SHP77 (cell line): ENCODE data around the gene SLC27A5.
"Not testable (repeated sequence)": the region's sequence is repeated elsewhere in the genome, so short reads cannot be mapped to it uniquely, and the experiment has no call there.

ENCODE experiments used
- DNase-seq, 2 experiments: peaks; one replicate each; lab custom pipeline; 2025; lab: John Stamatoyannopoulos, UW

Gene SLC27A5

DNA sequence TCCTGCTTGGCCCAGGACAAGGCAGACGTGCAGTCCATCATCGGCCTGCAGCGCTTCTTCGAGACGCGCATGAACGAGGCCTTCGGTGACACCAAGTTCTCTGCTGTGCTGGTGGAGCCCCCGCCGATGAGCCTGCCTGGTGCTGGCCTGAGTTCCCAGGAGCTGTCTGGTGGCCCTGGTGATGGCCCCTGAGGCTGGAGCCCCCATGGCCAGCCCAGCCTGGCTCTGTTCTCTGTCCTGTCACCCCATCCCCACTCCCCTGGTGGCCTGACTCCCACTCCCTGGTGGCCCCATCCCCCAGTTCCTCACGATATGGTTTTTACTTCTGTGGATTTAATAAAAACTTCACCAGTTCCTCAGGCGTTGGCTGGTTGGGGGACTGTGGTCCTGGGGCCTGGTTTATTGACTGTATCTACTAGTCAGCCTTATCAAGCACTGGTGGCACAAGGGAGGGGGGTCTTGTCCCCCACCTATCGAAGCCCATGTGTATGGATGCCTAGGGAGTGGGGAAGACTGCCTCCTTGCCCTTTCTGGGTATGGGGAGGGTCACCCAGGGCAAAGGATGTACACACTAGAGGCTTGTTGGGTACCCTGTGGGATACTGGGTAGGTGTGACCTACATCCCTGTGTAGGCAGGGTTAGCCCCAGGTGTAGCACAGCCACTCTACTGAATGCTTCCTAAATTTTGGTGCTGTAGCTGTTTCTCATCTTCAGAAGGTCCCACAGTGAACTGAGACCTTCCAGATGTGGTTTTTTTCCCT, 38.8 kb upstream of the SLC27A5 start:
- DNase-seq, result no peak

DNA sequence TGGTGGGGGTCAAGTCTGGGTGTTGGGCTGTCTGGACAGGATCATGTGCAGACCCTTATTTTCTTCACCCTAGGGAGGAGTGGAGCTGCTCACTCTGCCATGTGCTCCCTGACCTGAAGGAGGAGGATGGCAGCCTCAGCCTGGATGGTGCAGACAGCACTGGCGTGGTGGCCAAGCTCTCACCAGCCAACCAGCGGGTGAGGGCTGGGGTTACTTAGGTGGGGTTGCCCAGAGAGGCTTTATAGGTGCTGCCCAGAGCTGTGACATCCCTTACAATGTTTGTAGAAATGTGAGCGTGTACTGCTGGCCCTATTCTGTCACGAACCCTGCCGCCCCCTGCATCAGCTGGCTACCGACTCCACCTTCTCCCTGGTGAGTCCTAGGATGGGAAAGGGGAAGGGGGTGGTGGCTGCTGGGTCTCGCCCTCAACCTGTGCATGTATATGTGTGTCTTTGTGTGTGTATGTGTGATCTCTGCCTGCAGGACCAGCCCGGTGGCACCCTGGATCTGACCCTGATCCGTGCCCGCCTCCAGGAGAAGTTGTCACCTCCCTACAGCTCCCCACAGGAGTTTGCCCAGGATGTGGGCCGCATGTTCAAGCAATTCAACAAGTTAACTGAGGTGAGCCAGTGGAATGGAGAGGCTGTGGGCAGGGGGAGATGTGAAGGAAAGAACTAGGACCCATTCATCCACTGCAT, 38.0 kb upstream of the SLC27A5 start:
- DNase-seq, result no peak

DNA sequence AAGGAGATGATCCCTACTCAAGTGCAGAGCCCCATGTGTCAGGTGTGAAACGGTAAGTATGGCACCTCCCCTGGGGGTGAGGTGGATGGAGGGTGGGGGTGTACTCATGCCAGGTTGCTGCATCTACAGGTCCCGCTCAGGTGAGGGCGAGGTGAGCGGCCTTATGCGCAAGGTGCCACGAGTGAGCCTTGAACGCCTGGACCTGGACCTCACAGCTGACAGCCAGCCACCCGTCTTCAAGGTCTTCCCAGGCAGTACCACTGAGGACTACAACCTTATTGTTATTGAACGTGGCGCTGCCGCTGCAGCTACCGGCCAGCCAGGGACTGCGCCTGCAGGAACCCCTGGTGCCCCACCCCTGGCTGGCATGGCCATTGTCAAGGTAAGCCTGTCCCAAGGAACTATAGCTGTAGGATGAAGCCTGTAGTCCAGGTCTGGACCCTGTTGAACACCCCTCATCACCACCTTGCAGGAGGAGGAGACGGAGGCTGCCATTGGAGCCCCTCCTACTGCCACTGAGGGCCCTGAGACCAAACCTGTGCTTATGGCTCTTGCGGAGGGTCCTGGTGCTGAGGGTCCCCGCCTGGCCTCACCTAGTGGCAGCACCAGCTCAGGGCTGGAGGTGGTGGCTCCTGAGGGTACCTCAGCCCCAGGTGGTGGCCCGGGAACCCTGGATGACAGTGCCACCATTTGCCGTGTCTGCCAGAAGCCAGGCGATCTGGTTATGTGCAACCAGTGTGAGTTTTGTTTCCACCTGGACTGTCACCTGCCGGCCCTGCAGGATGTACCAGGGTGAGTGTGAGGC, 37.3 kb upstream of the SLC27A5 start:
- DNase-seq, result no peak

DNA sequence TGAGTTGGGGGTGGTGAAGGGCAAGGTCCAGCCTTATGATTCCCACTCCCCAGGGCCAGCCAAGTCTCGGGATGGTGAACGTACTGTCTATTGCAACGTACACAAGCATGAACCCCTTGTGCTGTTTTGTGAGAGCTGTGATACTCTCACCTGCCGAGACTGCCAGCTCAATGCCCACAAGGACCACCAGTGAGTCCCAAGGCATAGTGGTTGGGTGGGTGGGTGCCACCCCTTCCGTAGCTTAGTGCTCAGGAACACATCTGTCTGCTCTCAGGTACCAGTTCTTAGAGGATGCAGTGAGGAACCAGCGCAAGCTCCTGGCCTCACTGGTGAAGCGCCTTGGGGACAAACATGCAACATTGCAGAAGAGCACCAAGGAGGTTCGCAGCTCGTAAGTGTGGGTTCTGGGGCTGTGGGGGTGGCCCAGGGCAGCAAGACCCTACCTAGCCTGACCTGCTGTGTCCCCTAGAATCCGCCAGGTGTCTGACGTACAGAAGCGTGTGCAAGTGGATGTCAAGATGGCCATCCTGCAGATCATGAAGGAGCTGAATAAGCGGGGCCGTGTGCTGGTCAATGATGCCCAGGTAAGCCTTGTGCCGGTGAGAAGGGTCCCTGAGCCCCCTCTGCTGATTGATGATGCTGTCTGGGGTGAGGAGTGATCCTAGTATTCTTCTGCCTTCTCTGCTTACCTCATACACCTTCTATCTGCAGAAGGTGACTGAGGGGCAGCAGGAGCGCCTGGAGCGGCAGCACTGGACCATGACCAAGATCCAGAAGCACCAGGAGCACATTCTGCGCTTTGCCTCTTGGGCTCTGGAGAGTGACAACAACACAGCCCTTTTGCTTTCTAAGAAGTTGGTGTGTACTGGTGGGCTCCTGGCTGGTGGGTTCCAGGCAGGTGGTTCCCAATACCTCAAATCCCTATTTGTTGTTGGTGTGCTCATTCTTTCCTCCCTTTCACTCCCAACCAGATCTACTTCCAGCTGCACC, 35.8 kb upstream of the SLC27A5 start:
- DNase-seq, result no peak

DNA sequence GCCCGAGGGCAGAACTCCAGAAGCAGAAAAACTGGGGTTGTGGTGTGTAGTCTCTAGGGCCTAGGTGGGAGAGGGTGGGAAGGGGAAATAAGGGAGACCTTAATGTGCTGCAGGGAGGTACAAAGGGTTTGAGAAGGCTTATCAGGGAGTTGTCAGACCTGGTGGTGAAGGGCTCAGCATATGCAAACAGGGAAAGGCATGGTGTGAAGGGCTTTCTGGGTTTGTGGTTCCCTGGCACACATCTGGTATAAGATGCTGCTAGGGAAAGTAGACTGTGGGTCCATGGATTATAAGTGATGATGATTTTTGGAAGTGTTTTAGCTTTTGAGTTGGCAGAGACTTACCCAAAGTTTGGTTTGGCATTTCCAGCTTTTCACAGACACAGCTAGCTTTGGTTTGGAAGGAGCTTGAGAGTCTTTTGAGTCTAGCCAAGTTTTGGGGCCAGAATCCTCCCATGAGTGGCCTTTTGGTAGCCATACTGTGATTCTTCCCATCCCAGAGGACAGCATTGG, 34.3 kb upstream of the SLC27A5 start:
- DNase-seq, result no peak

DNA sequence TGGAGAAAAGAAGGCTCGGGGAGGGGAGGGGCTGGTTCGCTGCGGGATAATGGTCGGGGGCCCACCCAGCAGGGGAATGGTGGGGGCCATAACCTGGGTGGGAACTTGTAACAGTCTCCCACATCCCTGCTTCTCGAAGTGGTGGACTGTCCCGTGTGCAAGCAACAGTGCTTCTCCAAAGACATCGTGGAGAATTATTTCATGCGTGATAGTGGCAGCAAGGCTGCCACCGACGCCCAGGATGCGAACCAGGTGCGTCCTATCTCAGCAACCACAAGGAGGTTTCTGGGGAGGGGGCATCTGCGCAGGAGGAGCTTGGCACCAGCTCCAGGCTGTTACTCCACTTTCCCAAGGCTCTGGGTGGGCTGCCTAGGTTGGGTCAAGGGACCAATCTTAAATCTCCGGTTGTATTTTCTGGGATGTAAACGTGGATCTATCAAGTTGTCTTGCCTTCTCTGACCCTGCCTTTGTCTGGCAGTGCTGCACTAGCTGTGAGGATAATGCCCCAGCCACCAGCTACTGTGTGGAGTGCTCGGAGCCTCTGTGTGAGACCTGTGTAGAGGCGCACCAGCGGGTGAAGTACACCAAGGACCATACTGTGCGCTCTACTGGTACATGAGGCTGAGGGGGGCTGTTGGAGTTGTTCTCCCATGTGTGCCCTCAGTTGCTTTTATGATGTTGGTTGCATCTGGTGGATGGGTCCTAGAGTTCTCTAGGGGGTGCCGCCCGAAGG, 33.7 kb upstream of the SLC27A5 start:
- DNase-seq, result no peak

DNA sequence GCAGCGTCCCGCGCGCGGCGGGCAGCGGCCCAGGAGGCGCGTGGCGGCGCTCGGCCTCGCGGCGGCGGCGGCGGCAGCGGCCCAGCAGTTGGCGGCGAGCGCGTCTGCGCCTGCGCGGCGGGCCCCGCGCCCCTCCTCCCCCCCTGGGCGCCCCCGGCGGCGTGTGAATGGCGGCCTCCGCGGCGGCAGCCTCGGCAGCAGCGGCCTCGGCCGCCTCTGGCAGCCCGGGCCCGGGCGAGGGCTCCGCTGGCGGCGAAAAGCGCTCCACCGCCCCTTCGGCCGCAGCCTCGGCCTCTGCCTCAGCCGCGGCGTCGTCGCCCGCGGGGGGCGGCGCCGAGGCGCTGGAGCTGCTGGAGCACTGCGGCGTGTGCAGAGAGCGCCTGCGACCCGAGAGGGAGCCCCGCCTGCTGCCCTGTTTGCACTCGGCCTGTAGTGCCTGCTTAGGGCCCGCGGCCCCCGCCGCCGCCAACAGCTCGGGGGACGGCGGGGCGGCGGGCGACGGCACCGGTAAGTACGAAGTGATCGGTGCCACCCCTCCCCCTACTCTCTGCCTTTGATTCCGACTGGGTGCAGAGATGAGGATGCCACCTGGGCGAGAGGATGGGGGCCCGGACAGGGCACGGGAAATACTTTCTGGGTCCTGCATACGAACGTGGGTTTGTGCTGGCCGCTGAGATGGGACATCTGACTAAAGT, 32.9 kb upstream of the SLC27A5 start:
- DNase-seq, result no peak

DNA sequence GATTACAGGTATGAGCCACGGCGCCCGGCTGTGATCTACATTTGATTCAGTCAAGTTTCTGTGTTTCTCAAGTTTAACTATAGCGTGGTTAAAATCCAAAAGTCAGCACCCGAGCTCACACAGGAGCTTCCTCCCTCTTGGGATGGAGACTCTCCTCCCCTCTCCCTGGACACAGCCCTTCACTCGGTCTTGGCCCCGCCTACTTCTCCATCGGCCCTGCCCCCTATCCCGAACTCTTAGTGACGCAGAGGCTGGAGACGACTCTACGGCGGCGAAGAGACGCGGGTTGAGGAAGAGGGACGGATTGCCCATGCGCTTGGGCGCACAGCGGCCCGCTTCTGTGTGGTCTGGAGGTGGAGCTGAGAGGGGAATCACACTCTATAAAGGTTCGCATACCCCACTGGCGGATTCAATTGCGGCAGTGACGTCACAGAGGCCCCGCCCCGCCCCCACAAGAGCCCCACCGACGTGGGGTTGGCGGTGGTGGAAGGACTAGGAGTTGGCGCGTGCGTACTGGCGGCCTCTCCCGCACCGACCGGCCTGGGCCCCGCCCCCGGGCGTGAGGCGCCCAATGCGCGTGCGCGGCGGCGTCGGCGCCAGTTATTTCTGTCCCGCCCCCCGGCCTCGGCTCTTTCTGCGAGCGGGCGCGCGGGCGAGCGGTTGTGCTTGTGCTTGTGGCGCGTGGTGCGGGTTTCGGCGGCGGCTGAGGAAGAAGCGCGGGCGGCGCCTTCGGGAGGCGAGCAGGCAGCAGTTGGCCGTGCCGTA, 32.2 kb upstream of the SLC27A5 start, which contains the start of gene TRIM28:
TRIM28 (plus strand) TSS at position 239 of the 765 bp plus-strand sequence. CDS start 694 bp downstream, outside the sequence.
- no peak for DNase-seq

DNA sequence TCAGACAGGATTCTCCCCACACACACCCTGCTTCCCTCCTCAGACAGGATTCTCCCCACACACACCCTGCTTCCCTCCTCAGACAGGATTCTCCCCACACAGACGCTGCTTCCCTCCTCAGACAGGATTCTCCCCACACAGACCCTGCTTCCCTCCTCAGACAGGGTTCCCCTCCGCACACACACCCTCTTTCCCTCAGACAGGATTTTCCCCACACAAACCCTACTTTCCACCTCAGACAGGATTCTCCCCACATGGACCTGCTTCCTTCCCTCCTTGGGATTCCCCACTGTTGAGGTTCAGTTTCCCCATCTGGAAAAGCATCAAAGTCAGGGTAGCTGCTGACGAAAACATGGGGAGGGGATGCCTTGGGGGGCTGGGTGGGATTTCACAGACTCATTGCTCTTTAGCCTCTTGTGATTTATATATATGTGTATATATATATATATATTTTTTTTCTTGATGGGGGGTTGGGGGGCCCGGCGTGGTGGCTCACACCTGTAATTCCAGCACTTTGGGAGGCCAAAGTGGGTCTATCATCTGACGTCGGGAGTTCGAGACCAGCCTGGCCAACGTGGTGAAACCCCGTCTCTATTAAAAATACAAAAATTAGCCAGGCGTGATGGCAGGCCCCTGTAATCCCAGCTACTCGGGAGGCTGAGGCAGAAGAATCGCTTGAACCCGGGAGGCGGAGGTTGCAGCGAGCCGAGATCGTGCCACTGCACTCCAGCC, 31.0 kb upstream of the SLC27A5 start:
- DNase-seq, result not testable (repeated sequence)

DNA sequence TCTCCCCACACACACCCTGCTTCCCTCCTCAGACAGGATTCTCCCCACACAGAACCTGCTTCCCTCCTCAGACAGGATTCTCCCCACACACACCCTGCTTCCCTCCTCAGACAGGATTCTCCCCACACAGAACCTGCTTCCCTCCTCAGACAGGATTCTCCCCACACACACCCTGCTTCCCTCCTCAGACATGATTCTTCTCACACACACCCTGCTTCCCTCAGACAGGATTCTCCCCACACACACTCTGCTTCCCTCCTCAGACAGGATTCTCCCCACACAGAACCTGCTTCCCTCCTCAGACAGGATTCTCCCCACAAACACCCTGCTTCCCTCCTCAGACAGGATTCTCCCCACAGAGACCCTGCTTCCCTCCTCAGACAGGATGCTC, 27.4 kb upstream of the SLC27A5 start:
- not testable (repeated sequence) for DNase-seq

DNA sequence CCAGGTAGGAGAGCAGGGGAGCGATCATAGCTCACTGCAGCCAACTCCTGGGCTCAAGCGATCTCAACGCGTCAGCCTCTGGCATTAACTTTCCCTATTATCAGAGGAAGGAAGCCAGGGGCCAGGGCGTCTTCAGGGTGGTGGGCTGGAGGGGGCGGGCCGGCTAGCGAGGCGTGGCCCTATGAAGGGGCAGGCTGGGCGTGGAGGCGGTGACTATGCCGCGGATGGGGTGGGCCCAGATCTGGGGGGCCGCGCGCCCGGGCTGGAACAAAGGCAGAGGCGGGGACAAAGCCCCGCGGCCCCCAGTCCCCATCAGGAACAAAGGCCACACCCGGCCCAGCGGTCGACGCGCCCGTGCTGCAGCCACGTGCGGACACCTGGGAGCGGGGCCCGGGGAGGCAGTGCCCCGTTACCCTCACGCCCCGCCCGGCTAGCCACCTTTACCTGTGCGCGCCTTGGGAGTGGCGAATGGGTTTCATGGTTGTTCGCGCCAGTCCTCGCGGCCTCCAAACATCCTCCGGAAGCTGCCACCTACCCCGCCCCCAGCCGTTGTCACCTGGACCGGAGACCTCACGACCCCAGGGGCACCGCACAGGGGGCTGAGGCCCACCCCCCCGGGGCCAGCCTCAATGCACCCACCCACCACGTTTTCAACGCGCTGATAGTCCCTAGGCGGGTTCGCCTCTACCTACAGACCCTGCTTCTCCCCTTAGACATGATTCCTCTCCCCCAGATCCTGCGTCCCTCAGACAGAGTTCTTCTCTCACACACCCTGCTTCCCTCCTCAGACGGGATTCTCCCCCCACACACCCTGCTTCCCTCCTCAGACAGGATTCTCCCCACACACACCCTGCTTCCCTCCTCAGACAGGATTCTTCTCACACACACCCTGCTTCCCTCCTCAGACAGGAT, 26.7 kb upstream of the SLC27A5 start:
- no peak for DNase-seq

DNA sequence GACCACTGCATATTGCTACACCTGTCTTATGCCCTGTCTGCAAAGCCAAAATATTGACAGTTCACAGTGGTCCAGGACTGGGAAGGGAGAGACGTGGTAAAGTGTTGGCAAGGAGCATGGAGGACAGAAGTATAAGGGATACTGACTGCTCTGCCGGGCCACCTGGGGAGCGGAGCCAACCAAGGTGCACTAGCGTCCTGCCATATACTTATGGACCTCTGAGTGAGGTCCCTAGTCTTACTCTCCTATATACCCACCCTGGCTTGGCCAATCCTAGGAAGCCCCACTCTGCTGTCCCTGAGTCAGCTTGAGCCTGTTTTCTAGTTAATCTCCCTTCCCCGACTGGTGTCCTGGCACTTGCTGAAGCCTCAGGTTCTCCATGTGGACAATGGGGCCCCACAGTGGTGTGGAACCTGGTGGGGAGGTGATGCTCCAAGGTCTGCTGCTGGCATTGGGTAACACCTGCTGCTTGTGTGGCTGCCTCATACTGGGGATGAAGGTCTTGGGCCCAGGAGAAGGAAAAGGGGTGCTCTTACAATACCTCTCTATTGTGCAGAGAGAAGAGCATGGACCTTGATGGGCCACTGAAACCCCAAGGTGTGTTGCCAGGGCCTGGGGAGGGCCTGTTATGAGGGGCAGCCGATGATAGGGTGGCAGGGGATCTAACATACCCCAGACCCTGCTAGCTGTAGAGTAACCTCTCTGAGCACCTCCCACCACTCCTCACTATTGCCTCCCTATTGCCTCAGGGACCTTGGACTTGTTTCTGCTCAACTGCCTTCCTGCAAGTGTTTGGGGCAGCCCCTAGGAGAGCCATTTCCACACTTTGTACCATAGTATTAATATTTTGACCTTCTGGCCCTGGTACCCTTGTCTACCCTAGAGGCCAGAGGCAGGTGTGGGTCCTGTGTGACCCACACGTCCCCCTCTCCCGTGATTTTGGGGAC, 25.3 kb upstream of the SLC27A5 start:
- no peak for DNase-seq

DNA sequence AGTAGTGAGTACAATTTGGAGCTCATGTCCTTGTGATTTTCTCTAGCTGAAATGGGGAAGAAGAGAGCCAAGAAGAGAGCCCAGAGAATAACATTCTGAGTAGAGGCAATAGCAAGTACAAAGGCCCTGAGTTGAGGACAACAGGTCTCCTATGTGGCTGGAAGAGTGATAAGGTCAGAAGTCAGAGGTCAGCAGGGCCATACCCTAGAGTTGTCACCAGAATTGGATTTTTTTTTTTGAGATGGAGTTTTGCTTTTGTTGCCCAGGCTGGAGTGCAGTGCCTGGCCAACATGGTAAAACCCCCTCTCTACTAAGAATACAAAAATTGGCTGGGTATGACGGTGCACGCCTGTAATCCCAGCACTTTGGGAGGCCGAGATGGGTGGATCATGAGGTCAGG, 24.1 kb upstream of the SLC27A5 start:
- DNase-seq, result no peak

DNA sequence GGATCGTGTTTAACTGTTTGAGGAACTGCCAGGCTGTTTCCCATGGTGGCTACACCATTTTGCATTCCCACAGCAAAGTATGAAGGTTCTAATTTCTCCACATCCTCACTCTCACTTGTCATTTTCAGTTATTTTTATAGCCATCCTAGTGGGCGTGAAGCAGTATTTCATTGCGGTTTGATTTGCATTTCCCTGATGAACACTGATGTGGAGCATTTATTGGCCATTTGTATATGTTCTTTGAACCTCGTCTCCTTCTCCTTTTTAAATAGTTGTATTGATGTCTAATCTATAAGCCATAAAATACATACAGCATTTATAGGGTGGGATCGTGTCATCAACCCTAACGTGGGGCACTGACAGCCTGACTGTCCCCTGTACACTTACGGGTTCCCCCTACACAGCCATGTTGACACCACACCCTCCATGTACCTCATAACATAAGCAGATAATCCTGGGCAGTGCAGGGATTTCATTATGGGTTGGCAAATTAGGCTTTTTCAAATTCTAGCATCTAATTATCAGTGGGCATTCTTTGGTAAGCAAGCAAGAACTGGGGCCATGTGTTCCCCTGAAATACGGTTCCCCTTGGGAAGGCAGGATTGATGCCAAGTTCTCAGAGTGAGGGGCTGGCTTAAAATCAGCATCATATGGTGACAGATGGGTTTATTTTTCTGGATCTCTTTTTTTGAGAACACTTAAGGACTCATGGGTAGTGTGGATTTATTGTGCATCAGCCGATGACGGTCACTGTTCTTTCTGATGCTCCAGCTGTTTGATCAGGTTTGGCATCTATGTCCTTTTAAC, 19.4 kb upstream of the SLC27A5 start:
- DNase-seq, result no peak

DNA sequence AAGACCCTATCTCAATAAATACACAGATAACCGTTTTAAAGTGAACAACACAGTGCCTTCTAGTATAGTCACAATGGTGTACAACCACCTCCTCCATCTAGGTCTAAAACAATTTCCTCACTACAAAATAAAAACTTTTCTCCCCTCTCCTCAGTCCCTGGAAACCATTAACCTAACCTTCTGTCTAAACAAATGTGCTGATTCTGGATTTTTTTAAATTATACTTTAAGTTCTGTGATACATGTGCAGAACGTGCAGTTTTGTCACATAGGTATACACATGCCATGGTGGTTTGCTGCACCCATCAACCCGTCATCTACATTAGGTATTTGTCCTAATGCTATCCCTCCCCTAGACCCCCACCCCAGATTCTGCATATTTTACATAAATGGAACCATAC, 17.6 kb upstream of the SLC27A5 start:
- DNase-seq, result no peak
